A172 (cell line): ENCODE measurements around the gene IL9R. TPM values are rescaled to one million over a fixed set of nuclear protein-coding genes. Genes with fewer than 3 reads are reported as not detected.
A peak's percentile ranks its signal among the peaks of the same experiment; 100 is the strongest.
"Not testable (repeated sequence)": the region's sequence is repeated elsewhere in the genome, so short reads cannot be mapped to it uniquely, and the experiment has no call there.

ENCODE experiments used
- DNase-seq: peaks from one replicate; pipeline ENCODE4 v3.0.0-alpha.2; 2015; ENCODE audit warnings: low spot score
- total RNA-seq: library from RNA; depleted of rRNA; stranded (reverse); fragments of >200 nt; shearing (Covaris generic); gene quantifications from 2 replicates; pipeline ENCODE4 v1.2.3, GENCODE V29; 2014; rRNA removed

Gene IL9R, protein sequence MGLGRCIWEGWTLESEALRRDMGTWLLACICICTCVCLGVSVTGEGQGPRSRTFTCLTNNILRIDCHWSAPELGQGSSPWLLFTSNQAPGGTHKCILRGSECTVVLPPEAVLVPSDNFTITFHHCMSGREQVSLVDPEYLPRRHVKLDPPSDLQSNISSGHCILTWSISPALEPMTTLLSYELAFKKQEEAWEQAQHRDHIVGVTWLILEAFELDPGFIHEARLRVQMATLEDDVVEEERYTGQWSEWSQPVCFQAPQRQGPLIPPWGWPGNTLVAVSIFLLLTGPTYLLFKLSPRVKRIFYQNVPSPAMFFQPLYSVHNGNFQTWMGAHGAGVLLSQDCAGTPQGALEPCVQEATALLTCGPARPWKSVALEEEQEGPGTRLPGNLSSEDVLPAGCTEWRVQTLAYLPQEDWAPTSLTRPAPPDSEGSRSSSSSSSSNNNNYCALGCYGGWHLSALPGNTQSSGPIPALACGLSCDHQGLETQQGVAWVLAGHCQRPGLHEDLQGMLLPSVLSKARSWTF
- total RNA-seq = 0.14 TPM in 1 of 2 replicates, not detected in the other

GRCh38 chrX:155997436-155997835 is at the start of gene IL9R:
Gene IL9R, plus strand, starts transcription at chrX:155997696. Its CDS starts 64 bp downstream, at chrX:155997760.
- DNase-seq = no peak

- no peak for DNase-seq
Observed at GRCh38 chrX:155949098-155949497, 48.4 kb upstream of the IL9R start.

GRCh38 chrX:155951237-155951789 is 46.2 kb upstream of the IL9R start:
- no peak for DNase-seq

DNA sequence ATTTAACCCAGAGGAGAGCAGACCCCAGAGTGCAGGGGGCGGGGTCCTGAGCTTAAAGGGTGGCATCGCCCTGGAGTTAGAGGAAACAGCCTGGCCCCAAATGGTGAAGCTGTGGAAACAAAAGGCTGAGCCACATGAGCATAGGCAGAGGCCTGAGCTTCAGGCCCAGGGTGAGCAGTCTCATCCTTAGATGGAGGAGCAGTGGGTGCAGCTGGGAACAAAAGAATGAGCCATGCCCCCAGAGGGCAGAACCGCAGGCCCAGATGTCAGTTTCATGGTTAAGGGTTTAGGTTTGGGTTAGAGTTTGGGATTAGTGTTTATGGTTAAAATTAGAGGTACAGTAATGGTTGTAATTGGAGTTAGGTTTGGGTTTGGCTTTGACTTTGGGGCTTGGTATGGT is 44.4 kb upstream of the IL9R start:
- DNase-seq = no peak

DNA sequence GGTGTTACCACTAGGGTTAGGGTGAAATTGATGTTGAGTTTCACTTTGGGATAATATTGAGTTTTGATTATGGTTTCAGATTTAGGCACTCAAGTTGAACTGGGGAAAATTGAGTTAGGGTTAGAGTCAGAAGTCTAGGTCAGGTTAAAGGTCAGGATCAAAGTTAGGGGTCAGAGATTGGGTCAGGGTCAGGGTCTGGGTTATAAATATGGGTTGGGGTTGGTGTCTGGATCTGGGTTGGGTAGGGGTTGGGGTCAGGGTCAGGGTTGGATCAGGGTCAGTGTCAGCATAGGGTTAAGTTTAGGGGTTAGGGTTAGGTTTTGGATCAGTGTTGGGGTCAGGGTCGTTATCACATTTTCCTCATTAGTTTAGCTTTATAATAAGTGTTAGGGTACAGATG is 42.7 kb upstream of the IL9R start:
- DNase-seq = no peak

- no peak for DNase-seq
Observed at GRCh38 chrX:155956099-155956498, 41.4 kb upstream of the IL9R start.

- DNase-seq = no peak
Observed at GRCh38 chrX:155956649-155957048, 40.8 kb upstream of the IL9R start.

GRCh38 chrX:155957843-155958242 is 39.7 kb upstream of the IL9R start:
- DNase-seq = no peak

DNA sequence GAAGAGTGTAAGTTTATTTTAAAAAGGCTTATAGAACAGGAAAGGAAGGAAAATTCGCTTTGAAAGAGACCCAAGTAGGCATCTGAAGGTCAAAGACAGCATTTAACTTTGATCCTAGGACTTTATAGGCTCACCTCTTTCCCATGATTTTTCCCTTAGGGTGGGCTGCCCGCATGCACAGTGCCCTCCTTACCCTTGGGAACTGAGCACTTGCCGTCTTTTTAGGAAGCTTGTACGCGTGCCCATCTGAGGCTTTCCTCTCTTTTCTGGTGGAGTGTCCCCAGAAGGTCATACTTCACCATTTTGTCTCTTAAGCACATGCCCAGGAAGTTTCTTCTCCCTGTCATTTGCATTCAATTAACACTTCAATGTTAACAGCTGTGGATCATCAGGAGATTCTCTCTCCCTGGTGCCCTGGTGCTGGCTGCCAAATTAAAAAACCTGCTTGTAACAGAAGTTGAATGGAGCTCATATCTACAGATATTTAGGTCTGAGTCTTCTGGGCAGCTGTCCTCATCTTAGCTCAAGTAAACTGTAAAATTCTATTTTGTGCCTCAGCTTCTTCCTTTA is 38.4 kb upstream of the IL9R start:
- DNase-seq = no peak

DNA sequence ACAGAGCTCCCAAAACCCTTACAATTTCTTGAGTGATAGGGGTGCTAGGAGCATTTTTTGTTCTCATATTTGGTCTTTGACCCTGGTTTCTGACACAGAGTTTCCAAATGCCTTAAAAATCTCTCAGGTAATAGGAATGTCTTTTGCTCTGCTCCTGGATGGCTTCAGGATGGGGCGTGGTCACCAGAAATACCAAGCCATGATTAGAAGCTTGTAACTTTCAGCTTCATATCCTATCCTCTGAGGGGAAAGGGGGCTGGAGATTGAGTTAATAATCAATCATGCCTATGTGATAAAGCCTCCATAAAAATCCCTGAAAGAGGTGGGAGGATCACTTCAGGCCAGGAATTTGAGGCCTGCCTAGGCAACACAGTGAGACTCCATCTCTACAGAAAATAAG is 34.6 kb upstream of the IL9R start:
- DNase-seq = no peak

DNA sequence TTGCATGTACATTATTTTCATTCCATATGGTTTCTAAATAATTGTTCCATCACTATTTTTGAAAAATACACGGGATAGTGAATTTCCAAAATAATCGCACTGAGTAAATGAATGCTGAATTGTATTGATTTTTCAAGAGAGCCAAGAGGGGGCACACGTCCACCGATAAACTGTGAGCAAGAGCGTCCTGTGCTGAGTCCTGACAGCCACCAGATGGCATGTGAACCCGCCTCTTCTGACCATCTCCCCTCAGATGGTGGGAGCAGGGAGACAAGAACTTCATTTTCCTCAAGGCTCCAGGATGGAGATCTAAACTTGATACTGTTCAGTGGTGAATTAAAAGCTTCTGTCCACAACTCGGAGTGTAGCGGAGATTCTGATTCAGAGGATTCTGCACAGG is 30.6 kb upstream of the IL9R start:
- DNase-seq = peak; percentile 38

GRCh38 chrX:155967653-155968325 is 29.7 kb upstream of the IL9R start:
- no peak for DNase-seq

GRCh38 chrX:155968326-155968661 is 29.2 kb upstream of the IL9R start:
- DNase-seq = no peak

- no peak for DNase-seq
Observed at GRCh38 chrX:155968791-155969190, 28.7 kb upstream of the IL9R start.

- DNase-seq = not testable (repeated sequence)
Observed at GRCh38 chrX:155971658-155972057, 25.8 kb upstream of the IL9R start.

GRCh38 chrX:155972241-155972640 is 25.3 kb upstream of the IL9R start:
- DNase-seq = not testable (repeated sequence)

- no peak for DNase-seq
Observed at GRCh38 chrX:155983326-155983725, 14.2 kb upstream of the IL9R start.

DNA sequence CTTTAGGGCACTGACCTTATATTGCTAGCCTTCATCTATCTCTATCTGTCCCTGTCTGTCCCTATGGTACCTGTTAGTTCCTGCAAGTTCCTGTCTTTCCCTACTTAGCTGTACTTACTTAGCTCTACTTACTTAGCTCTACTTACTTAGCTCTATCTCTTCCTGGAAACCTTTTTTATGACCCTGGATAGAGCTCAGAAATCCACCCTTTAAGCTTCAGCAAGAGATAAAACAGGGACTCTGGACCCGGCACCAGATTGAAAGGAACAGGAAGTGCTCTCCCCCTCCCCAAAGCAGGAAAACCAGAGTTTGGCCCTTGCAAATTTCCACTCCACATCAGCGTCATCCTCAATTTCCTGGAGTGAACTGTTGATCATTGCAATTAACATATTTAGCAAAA is 12.3 kb upstream of the IL9R start:
- no peak for DNase-seq

GRCh38 chrX:155986995-155987394 is 10.5 kb upstream of the IL9R start:
- not testable (repeated sequence) for DNase-seq

GRCh38 chrX:155988859-155989258 is 8.6 kb upstream of the IL9R start:
- DNase-seq = no peak

DNA sequence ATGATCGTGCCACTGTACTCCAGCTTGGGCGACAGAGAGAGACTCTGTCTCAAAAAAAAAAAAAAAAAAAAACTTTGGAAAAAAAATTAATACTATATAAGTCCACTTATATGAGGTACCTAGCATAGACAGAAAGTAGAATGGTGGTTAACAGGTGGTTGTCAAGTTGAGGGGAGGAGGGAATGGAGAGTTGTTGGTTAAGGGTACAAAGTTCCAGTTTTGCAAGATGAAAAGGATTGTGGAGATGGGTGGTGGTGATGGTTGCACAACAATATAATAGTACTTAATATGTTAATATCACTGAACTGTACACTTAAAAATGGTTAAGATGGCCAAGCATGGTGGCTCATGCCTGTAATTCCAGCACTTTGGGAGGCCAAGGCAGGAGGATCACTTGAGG is 4.1 kb upstream of the IL9R start:
- no peak for DNase-seq

GRCh38 chrX:155995321-155995875 is 2.1 kb upstream of the IL9R start:
- no peak for DNase-seq
